Left forelimb (tissue), 1 donor: ENCODE measurements around the gene ENOX1.

ENCODE experiments used
- DNase-seq: peaks from one replicate; pipeline ENCODE4 v3.0.0-alpha.2; 2018; ENCODE audit warnings: low spot score

Gene ENOX1

GRCh38 chr13:43487461-43487860, 299.3 kb downstream of the ENOX1 start:
- DNase-seq, result no peak

GRCh38 chr13:43484432-43485225, 302.1 kb downstream of the ENOX1 start:
- no peak for DNase-seq

- DNase-seq, result no peak
Measured at GRCh38 chr13:43483930-43484329, 302.8 kb downstream of the ENOX1 start.

GRCh38 chr13:43482641-43483040, 304.1 kb downstream of the ENOX1 start:
- no peak for DNase-seq

GRCh38 chr13:43482026-43482425, 304.7 kb downstream of the ENOX1 start:
- DNase-seq, result no peak

GRCh38 chr13:43478902-43479301, 307.9 kb downstream of the ENOX1 start:
- no peak for DNase-seq

- DNase-seq, result no peak
Measured at GRCh38 chr13:43478211-43478610, 308.6 kb downstream of the ENOX1 start.

- DNase-seq, result no peak
Measured at GRCh38 chr13:43475140-43475539, 311.6 kb downstream of the ENOX1 start.

- DNase-seq, result no peak
Measured at GRCh38 chr13:43473437-43473836, 313.3 kb downstream of the ENOX1 start.

- no peak for DNase-seq
Measured at GRCh38 chr13:43472980-43473379, 313.8 kb downstream of the ENOX1 start.

- DNase-seq, result no peak
Measured at GRCh38 chr13:43472339-43472738, 314.4 kb downstream of the ENOX1 start.

- no peak for DNase-seq
Measured at GRCh38 chr13:43470610-43471009, 316.2 kb downstream of the ENOX1 start.

GRCh38 chr13:43469791-43470190, 317.0 kb downstream of the ENOX1 start:
- no peak for DNase-seq

GRCh38 chr13:43464578-43465264, 322.1 kb downstream of the ENOX1 start:
- no peak for DNase-seq

- DNase-seq, result no peak
Measured at GRCh38 chr13:43448605-43449336, 338.0 kb downstream of the ENOX1 start.

- no peak for DNase-seq
Measured at GRCh38 chr13:43446126-43446525, 340.6 kb downstream of the ENOX1 start.

GRCh38 chr13:43445668-43446067, 341.1 kb downstream of the ENOX1 start:
- DNase-seq, result no peak

GRCh38 chr13:43444081-43444480, 342.7 kb downstream of the ENOX1 start:
- no peak for DNase-seq

- no peak for DNase-seq
Measured at GRCh38 chr13:43441899-43442499, 344.8 kb downstream of the ENOX1 start.

- no peak for DNase-seq
Measured at GRCh38 chr13:43441464-43441863, 345.3 kb downstream of the ENOX1 start.

GRCh38 chr13:43434191-43434590, 352.6 kb downstream of the ENOX1 start:
- no peak for DNase-seq

GRCh38 chr13:43433691-43434141, 353.1 kb downstream of the ENOX1 start:
- no peak for DNase-seq
